K562 (cell line): ENCODE results near the gene POLR3GL. TPM values are rescaled to one million over a fixed set of nuclear protein-coding genes. Genes with fewer than 3 reads are reported as not detected.

ENCODE experiments used
- ARNT ChIP-seq, 2 experiments: fragments of 450-650 bp; IDR thresholded peaks; 2 replicates each; pipeline ENCODE4 v1.6.1; 2016; ENCODE audit warnings: mild to moderate bottlenecking in 1 of 2
- BHLHE40 ChIP-seq: IDR thresholded peaks from 2 replicates; pipeline ENCODE4 v1.6.1; 2011; ENCODE audit warnings: low read length, improper control_type of control experiment
- CHD4 ChIP-seq: fragments of 200-600 bp; sonication (generic); IDR thresholded peaks from 3 replicates; pipeline ENCODE4 v1.6.1; 2012; ENCODE audit warnings: low read depth, mild to moderate bottlenecking, mixed read lengths, low read length, inconsistent platforms; ENCODE audit not compliant: insufficient read depth, insufficient replicate concordance, poor library complexity, severe bottlenecking
- DACH1 ChIP-seq: fragments of 450-650 bp; IDR thresholded peaks from 2 replicates; pipeline ENCODE4 v1.6.1; 2018; ENCODE audit not compliant: partially characterized antibody
- E2F3 ChIP-seq: fragments of 250-450 bp; sonication (Bioruptor Pico); IDR thresholded peaks from 2 replicates; pipeline ENCODE4 v1.4.0; 2020; ENCODE audit warnings: mild to moderate bottlenecking
- FOXM1 ChIP-seq, 2 experiments: fragments of 450-650 bp in 1 of 2; sonication (generic) in 1 of 2; formaldehyde crosslinking in 1 of 2; IDR thresholded peaks; 2 replicates each; pipeline versions ENCODE4 v1.6.1 to v1.9.0; 2017 to 2022; ENCODE audit warnings: low read depth in 2 of 2, mild to moderate bottlenecking in 2 of 2, missing genetic modification reagents in 1 of 2, moderate library complexity in 1 of 2
- NCOA6 ChIP-seq: fragments of 450-650 bp; IDR thresholded peaks from 2 replicates; pipeline ENCODE4 v1.6.1; 2017; ENCODE audit warnings: mild to moderate bottlenecking
- NFIC ChIP-seq: fragments of 450-650 bp; IDR thresholded peaks from 2 replicates; pipeline ENCODE4 v1.6.1; 2017; ENCODE audit warnings: mild to moderate bottlenecking, inconsistent platforms
- PYGO2 ChIP-seq: fragments of 450-650 bp; IDR thresholded peaks from 2 replicates; pipeline ENCODE4 v1.6.1; 2016; ENCODE audit warnings: mild to moderate bottlenecking, missing genetic modification characterization, moderate library complexity, missing compliant biosample characterization
- RCOR1 ChIP-seq, 2 experiments: IDR thresholded peaks; 2 replicates each; pipeline ENCODE4 v1.6.1; 2012; ENCODE audit warnings: low read depth in 2 of 2, low read length in 2 of 2, borderline replicate concordance in 1 of 2, improper control_type of control experiment in 1 of 2
- RFX7 ChIP-seq: fragments of 250-450 bp; sonication (Bioruptor Pico); IDR thresholded peaks from 2 replicates; pipeline ENCODE4 v1.5.1; 2021; ENCODE audit warnings: mild to moderate bottlenecking
- SMARCB1 ChIP-seq: IDR thresholded peaks from 2 replicates; pipeline ENCODE4 v1.6.1; 2011; ENCODE audit warnings: improper control_type of control experiment, low read depth; ENCODE audit not compliant: insufficient read length
- TCF7 ChIP-seq: sonication (generic); IDR thresholded peaks from 2 replicates; pipeline ENCODE4 v1.6.1; 2016; ENCODE audit warnings: antibody characterized with exemption, borderline replicate concordance
- TRIM25 ChIP-seq: fragments of 450-650 bp; IDR thresholded peaks from 2 replicates; pipeline ENCODE4 v1.7.0; 2016; ENCODE audit warnings: borderline replicate concordance
- ZBTB49 ChIP-seq: sonication (generic); formaldehyde crosslinking; IDR thresholded peaks from 2 replicates; pipeline ENCODE4 v1.8.0; 2022; ENCODE audit warnings: missing genetic modification reagents, mild to moderate bottlenecking, borderline replicate concordance
- ZBTB8A ChIP-seq: fragments of 450-650 bp; IDR thresholded peaks from 2 replicates; pipeline ENCODE4 v1.6.1; 2018; ENCODE audit warnings: mild to moderate bottlenecking, moderate library complexity; ENCODE audit not compliant: partially characterized antibody
- ZNF239 ChIP-seq: fragments of 250-450 bp; sonication (Bioruptor Pico); IDR thresholded peaks from 2 replicates; pipeline ENCODE4 v1.4.0; 2020; ENCODE audit warnings: mild to moderate bottlenecking
- ZNF668 ChIP-seq: fragments of 250-450 bp; sonication (Bioruptor Pico); IDR thresholded peaks from 2 replicates; pipeline ENCODE4 v1.8.0; 2022; ENCODE audit warnings: mild to moderate bottlenecking, inconsistent platforms
- ZNF785 ChIP-seq: fragments of 250-450 bp; sonication (Bioruptor Pico); IDR thresholded peaks from 2 replicates; pipeline ENCODE4 v1.4.0; 2020; ENCODE audit warnings: mild to moderate bottlenecking
- polyA plus RNA-seq, 8 experiments: library from polyadenylated mRNA; depleted of rRNA in 4 of 8; stranded (reverse) in 5 of 8; unstranded in 3 of 8; fragments of >200 nt; fragmentation: Nextera tagmentation in 2 of 8; fragmentation: Illumina TruSeq in 1 of 8; extraction: Ambion mirVana in 2 of 8; extraction: Trizol in 1 of 8; gene quantifications; 2 replicates each; pipeline versions ENCODE4 v1.2.1 to v1.2.3, GENCODE V29; 2011 to 2014; ENCODE audit warnings: inconsistent platforms in 1 of 8, missing spikeins in 1 of 8
- total RNA-seq, 7 experiments: library from RNA; depleted of rRNA in 6 of 7; stranded (reverse); fragments of >200 nt in 6 of 7; fragmentation: Illumina TruSeq in 2 of 7; extraction: Trizol in 2 of 7; gene quantifications; 2 replicates each; pipeline versions ENCODE4 v1.2.1 to v1.2.3, GENCODE V29; 2011 to 2021; ENCODE audit warnings: low replicate concordance in 1 of 7

POLR3GL gene
- total and polyA plus RNA-seq, 9 of the 15 experiments (the other 6 are each of a cell fraction or from before 2014, with no cell fraction given) = 14.6 to 48.4 (median 38.2) TPM

DNA sequence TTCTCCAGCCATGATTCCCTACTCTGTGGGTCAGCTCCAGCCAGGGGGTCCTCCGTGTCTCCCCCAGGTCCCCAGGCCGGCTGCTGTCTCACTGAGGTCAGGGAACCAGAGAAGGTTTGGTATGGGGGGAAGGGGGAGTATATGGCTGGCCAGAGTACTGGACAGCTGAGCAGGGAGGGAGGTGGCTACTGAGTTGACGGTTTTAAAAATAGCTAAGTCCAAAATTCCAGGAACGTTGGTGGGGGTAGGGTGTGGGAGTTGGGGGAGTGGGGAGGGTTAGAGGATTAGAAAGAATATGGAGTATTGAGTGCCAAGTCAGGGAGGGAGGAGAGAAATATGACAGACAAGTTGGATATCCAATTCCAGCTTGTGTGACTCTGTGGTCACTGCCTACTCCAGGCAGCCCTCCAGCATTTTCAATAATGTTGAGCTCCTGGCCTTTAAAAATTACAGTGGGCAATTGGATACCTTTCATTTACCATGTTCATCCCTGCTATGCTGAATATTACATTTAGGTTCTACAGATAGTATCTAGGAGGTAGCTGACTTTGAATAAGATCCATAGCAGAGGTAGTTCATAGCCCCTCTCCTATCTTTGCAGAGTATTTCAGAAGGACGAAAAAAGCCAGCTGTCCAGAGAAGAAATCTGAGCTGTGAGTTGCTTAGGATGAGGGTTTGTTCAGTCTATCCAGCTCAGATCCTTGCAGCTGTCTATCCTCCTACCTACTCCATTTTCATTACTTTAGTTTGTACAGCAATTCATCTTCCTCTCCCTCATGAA is 57.3 kb downstream of the POLR3GL start, which contains the start of gene HJV (continued):
- TF ChIP-seq ZNF668 (CRISPR knock-in tag) (no peak), ZBTB8A (no peak), NCOA6 (no peak), SMARCB1 (no peak), ARNT (IDR thresholded peaks at IDR 0.05) (no peak), TCF7 (no peak), ZNF239 (no peak), FOXM1 (IDR thresholded peaks at IDR 0.05; ENCODE audit: low read depth) (peak; percentile 63; the same call in 1 of the 2 replicates), FOXM1 (CRISPR knock-in tag; IDR thresholded peaks at IDR 0.05; ENCODE audit: low read depth) (no peak), NFIC (peak; percentile 56), BHLHE40 (no peak), E2F3 (CRISPR knock-in tag) (no peak), CHD4 (peak; percentile 98), DACH1 (peak; percentile 80), ZBTB49 (CRISPR knock-in tag) (no peak), RCOR1 (IDR thresholded peaks at IDR 0.05; ENCODE audit: borderline replicate concordance in 1 of 2, low read depth in 2 of 2, low read length in 2 of 2) (peak; percentile 69 to 86), RFX7 (no peak), PYGO2 (no peak), TRIM25 (no peak), ZNF785 (CRISPR knock-in tag) (no peak)
